GM12878 (cell line): ENCODE results near the gene TMEM132D. TPM values are rescaled to one million over a fixed set of nuclear protein-coding genes. Genes with fewer than 3 reads are reported as not detected.

Source experiments
- ATAC-seq: fragments of 200-7000 bp; cut with Tn5 transposase; 3 replicates; pipeline ENCODE4 v1.9.1; 2020; ENCODE audit warnings: mild to moderate bottlenecking, moderate library complexity
- BruUV-seq: library from RNA; stranded (reverse); fragments of 400-500 nt; replicated peaks from 2 replicates; lab custom pipeline; 2021; lab: Mats Ljungman, UMichigan
- CTCF ChIA-PET: fragments of 300-600 bp; sonication (Branson Sonifier 250); formaldehyde crosslinking; extraction: SDS; loops from one replicate; lab custom pipeline; 2021; ENCODE audit warnings: inconsistent platforms; lab: Yijun Ruan, JAX
- POLR2A ChIA-PET: fragments of 350-600 bp; formaldehyde crosslinking; extraction: SDS; loops from one replicate; lab custom pipeline; 2021; ENCODE audit warnings: inconsistent platforms; lab: Charles Lee
- RAD21 ChIA-PET: fragments of 300-600 bp; sonication (Branson Sonifier 250); formaldehyde crosslinking; loops from one replicate; lab custom pipeline; 2023; ENCODE audit warnings: antibody characterized with exemption; ENCODE audit not compliant: unreplicated experiment; lab: Charles Lee
- SMC1A ChIA-PET: fragments of 300-600 bp; sonication (Branson Sonifier 250); formaldehyde crosslinking; loops from one replicate; lab custom pipeline; 2023; ENCODE audit not compliant: unreplicated experiment, uncharacterized antibody; lab: Charles Lee
- DNase-seq: peaks from one replicate; pipeline ENCODE4 v3.0.0-alpha.2; 2011; ENCODE audit warnings: low read depth, low spot score
- FAIRE-seq: peaks from 3 replicates; lab custom pipeline; 2011; peaks lifted over from hg19 to GRCh38; lab: Jason Lieb, UNC
- H2AFZ ChIP-seq: 2 replicates; pipeline ENCODE4 v1.6.0; 2011; ENCODE audit warnings: low read depth, low read length, control low read depth; ENCODE audit not compliant: control insufficient read depth
- H3K27ac ChIP-seq: 2 replicates; pipeline ENCODE4 v1.5.1; 2011; ENCODE audit warnings: control low read depth; ENCODE audit not compliant: control insufficient read depth, insufficient read depth
- H3K27me3 ChIP-seq, 2 experiments: replicated peaks in 1 of 2; 2 replicates each; pipeline versions ENCODE4 v1.6.0 to v1.6.1; 2011; ENCODE audit warnings: low read length in 1 of 2; ENCODE audit not compliant: control insufficient read depth in 2 of 2, insufficient read depth in 2 of 2
- H3K36me3 ChIP-seq, 2 experiments: 2 replicates each; pipeline ENCODE4 v1.5.1; 2011; ENCODE audit warnings: low read length in 1 of 2; ENCODE audit not compliant: control insufficient read depth in 2 of 2, insufficient read depth in 2 of 2
- H3K4me1 ChIP-seq: 2 replicates; pipeline ENCODE4 v1.6.1; 2011; ENCODE audit warnings: mild to moderate bottlenecking, low read length, moderate library complexity, mixed read lengths; ENCODE audit not compliant: control insufficient read depth, insufficient read depth
- H3K4me2 ChIP-seq: 2 replicates; pipeline ENCODE4 v1.6.0; 2011; ENCODE audit warnings: control low read depth; ENCODE audit not compliant: control insufficient read depth, insufficient read depth
- H3K4me3 ChIP-seq: fragments of 200-600 bp; sonication (generic); 2 replicates; pipeline ENCODE4 v1.5.1; 2016
- H3K79me2 ChIP-seq: 2 replicates; pipeline ENCODE4 v1.6.0; 2011; ENCODE audit warnings: low read length; ENCODE audit not compliant: control insufficient read depth, insufficient read depth
- H3K9ac ChIP-seq: 2 replicates; pipeline ENCODE4 v1.8.0; 2011; ENCODE audit warnings: low read length, control low read depth, mixed read lengths; ENCODE audit not compliant: control insufficient read depth, insufficient read depth
- H3K9me3 ChIP-seq: replicated peaks from 3 replicates; pipeline ENCODE4 v1.5.1; 2011; ENCODE audit warnings: mild to moderate bottlenecking, low read length; ENCODE audit not compliant: control insufficient read depth, insufficient read depth
- H4K20me1 ChIP-seq: 2 replicates; pipeline ENCODE4 v1.6.0; 2011; ENCODE audit not compliant: control insufficient read depth, insufficient read depth
- FOXM1 ChIP-seq: IDR thresholded peaks from 2 replicates; pipeline ENCODE4 v1.6.1; 2012; ENCODE audit warnings: low read depth, mild to moderate bottlenecking, inconsistent platforms, low read length, moderate library complexity
- HDGF ChIP-seq: fragments of 450-650 bp; IDR thresholded peaks from 2 replicates; pipeline ENCODE4 v1.6.1; 2016; ENCODE audit warnings: antibody characterized with exemption
- NKRF ChIP-seq: fragments of 450-650 bp; conservative IDR thresholded peaks from 2 replicates; pipeline ENCODE4 v1.6.1; 2017; ENCODE audit warnings: mild to moderate bottlenecking, moderate library complexity
- POU2F2 ChIP-seq: IDR thresholded peaks from 3 replicates; pipeline ENCODE4 v1.6.1; 2011; ENCODE audit warnings: low read depth, mild to moderate bottlenecking, low read length, borderline replicate concordance
- SKIL ChIP-seq: fragments of 450-650 bp; IDR thresholded peaks from 2 replicates; pipeline ENCODE4 v1.6.1; 2017; ENCODE audit warnings: mild to moderate bottlenecking, low read depth, inconsistent platforms; ENCODE audit not compliant: poor library complexity, severe bottlenecking
- ZBED1 ChIP-seq: IDR thresholded peaks from 2 replicates; pipeline ENCODE4 v1.6.1; 2016; ENCODE audit warnings: borderline replicate concordance
- WGBS: methylation state at CpG from one replicate; pipeline ENCODE4 v1.1.6; 2016; ENCODE audit warnings: low lambda C conversion rate; ENCODE audit not compliant: insufficient replicate concordance, insufficient coverage; ENCODE audit errors: missing lambda C conversion rate; 5-methylcytosine and 5-hydroxymethylcytosine counted together
- in situ Hi-C: fragments of 300-500 bp; cut with MboI; formaldehyde crosslinking; loops from 9 replicates; pipeline ENCODE4 v1.14.3; 2018; ENCODE audit warnings: mixed read lengths
- intact Hi-C: fragments of 100-400 bp; cut with micrococcal nuclease; formaldehyde crosslinking; loops from one replicate; pipeline ENCODE4 v1.14.2; 2022; ENCODE audit not compliant: unreplicated experiment
- polyA plus RNA-seq, 11 experiments: library from polyadenylated mRNA; depleted of rRNA in 4 of 11; unstranded in 6 of 11; stranded (reverse) in 5 of 11; fragments of >200 nt; fragmentation: Nextera tagmentation in 4 of 11; fragmentation: Illumina TruSeq in 1 of 11; extraction: Ambion mirVana in 4 of 11; extraction: Trizol in 1 of 11; gene quantifications; 1 replicate in 1 of 11; 2 replicates in 10 of 11; pipeline versions ENCODE4 v1.2.1 to v1.2.3, GENCODE V29; 2011 to 2016; ENCODE audit warnings: inconsistent platforms in 2 of 11, missing spikeins in 2 of 11, low read depth in 1 of 11
- total RNA-seq, 4 experiments: library from RNA; depleted of rRNA in 3 of 4; stranded (reverse); fragments of >200 nt in 3 of 4; fragmentation: Illumina TruSeq in 1 of 4; extraction: Trizol in 1 of 4; gene quantifications; 2 replicates each; pipeline versions ENCODE4 v1.2.1 to v1.2.3, GENCODE V29; 2013 to 2021

The TMEM132D gene
- total and polyA plus RNA-seq, 10 of the 15 experiments (the other 5 are each of a cell fraction or from before 2014, with no cell fraction given): under 0.01 to 0.12 (median 0.02) TPM; not detected in 3

GRCh38 chr12:129657179-129657578 is 246.6 kb downstream of the TMEM132D start:
- ATAC-seq: no peak
- no peak for TF ChIP-seq HDGF
- no peak for TF ChIP-seq ZBED1
- no peak for TF ChIP-seq POU2F2
- no peak for TF ChIP-seq SKIL
- no peak for TF ChIP-seq NKRF
- no peak for TF ChIP-seq FOXM1
- Histone ChIP-seq H3K9ac (no peak overlapping the region), H2AFZ (no peak overlapping the region), H3K9me3 (no peaks in the 10 kb centered on the region), H3K27me3 (no peaks in the 10 kb centered on the region), H3K4me2 (no peak overlapping the region), H3K27ac (no peak overlapping the region), H3K4me1 (no peaks in the 10 kb centered on the region), H3K4me3 (no peak overlapping the region), H4K20me1 (no peaks in the 10 kb centered on the region), H3K79me2 (no peaks in the 10 kb centered on the region), H3K36me3 (no peaks in the 10 kb centered on the region)
- ChIA-PET CTCF (no interaction called here), RAD21 (no interaction called here), POLR2A (no interaction called here), SMC1A (no interaction called here)
- BruUV-seq: no TSS peak
- no peak for DNase-seq
- in situ Hi-C loops (no loop called here), intact Hi-C loops (no loop called here)
- 1% methylated on average over 4 of the region's 4 CpGs for WGBS
- no peak for FAIRE-seq
